Right cardiac atrium (tissue), 5 donors: ENCODE results near the gene ZSWIM1. TPM values are rescaled to one million over a fixed set of nuclear protein-coding genes. Genes with fewer than 3 reads are reported as not detected.
"Not testable (repeated sequence)": the region's sequence is repeated elsewhere in the genome, so short reads cannot be mapped to it uniquely, and the experiment has no call there.

ENCODE experiments used
- ATAC-seq, 2 donors: fragments of 200-7000 bp; cut with Tn5 transposase; one replicate each; pipeline versions ENCODE4 v1.8.0 to v1.9.1; 2020; ENCODE audit warnings: moderate library complexity in 2 of 2, mild to moderate bottlenecking in 1 of 2
- DNase-seq, 3 donors: peaks; one replicate each; pipeline ENCODE4 v3.0.0-alpha.2; 2020
- H3K27ac ChIP-seq: one replicate; pipeline ENCODE4 v1.5.1; 2013; ENCODE audit warnings: mild to moderate bottlenecking, low read length, control low read depth, moderate library complexity
- H3K27me3 ChIP-seq: one replicate; pipeline ENCODE4 v1.6.1; 2013; ENCODE audit not compliant: control insufficient read depth, insufficient read depth
- H3K4me1 ChIP-seq: one replicate; pipeline ENCODE4 v1.6.1; 2013; ENCODE audit warnings: low read length; ENCODE audit not compliant: control insufficient read depth, insufficient read depth
- H3K4me3 ChIP-seq: one replicate; pipeline ENCODE4 v1.5.1; 2013; ENCODE audit warnings: low read length, control low read depth
- H3K9me3 ChIP-seq: one replicate; pipeline ENCODE4 v1.6.1; 2013; ENCODE audit warnings: low read length; ENCODE audit not compliant: control insufficient read depth
- WGBS: extraction: QIAGEN DNeasy Blood & Tissue Kit; methylation state at CpG from one replicate; pipeline ENCODE4 v1.1.7; 2013; 5-methylcytosine and 5-hydroxymethylcytosine counted together
- intact Hi-C, 4 donors: fragments of 100-400 bp; cut with DNase I; formaldehyde crosslinking; loops; one replicate each; pipeline versions ENCODE4 v1.11.0 to v1.14.0; 2022 to 2023
- polyA plus RNA-seq: library from polyadenylated mRNA; stranded (reverse); fragments of 200-250 nt; gene quantifications from one replicate; pipeline ENCODE4 v1.2.3, GENCODE V29; 2013
- total RNA-seq, 4 donors: library from RNA; stranded (reverse); fragmentation: NEBNext Ultra II Directional; extraction: Animal tissue kit (Norgen Biotek cat#: 25700); gene quantifications; one replicate each; pipeline ENCODE4 v1.2.1, GENCODE V29; 2021
- donor health status: healthy with polysubstance abuse.
- donor health status: DM: no; HTN: yes; CAD: no.
- donor health status: DM: no; HTN: no; CAD: no.
- donor health status: DM: no; HTN: yes; CAD: no; lungs with severe emphysema.
- donor health status: DM: yes; HTN: yes; CAD: no.

The ZSWIM1 gene
- total and polyA plus RNA-seq, 5 donors = 5.5 to 13.5 (median 10.9) TPM

GRCh38 chr20:45921337-45922189 lies 40.5 kb downstream of the ZSWIM1 start:
- ATAC-seq (no peak), DNase-seq (peak in 1 of 3 donors; percentile 46)
- H3K4me3 ChIP-seq = no peak overlapping the region
- H3K27ac ChIP-seq = no peak overlapping the region
- H3K9me3 ChIP-seq = no peaks in the 10 kb centered on the region
- H3K27me3 ChIP-seq = no peaks in the 10 kb centered on the region
- 85% methylated on average over 11 of the region's 11 CpGs for WGBS
- H3K4me1 ChIP-seq = no peaks in the 10 kb centered on the region
- intact Hi-C loops = no loop called here

- WGBS = 39% methylated on average over 21 of the region's 21 CpGs
- no peaks in the 10 kb centered on the region for H3K4me1 ChIP-seq
- no peak overlapping the region for H3K4me3 ChIP-seq
- intact Hi-C loops = no loop called here
- DNase-seq (peak in 1 of 3 donors; percentile 56), ATAC-seq (peak; percentile 51)
- H3K27me3 ChIP-seq = no peaks in the 10 kb centered on the region
- H3K27ac ChIP-seq = peak overlapping the region; percentile 86
- no peaks in the 10 kb centered on the region for H3K9me3 ChIP-seq
Observed at GRCh38 chr20:45924391-45925261, 43.6 kb downstream of the ZSWIM1 start.

GRCh38 chr20:45925821-45926506 lies 44.9 kb downstream of the ZSWIM1 start:
- Histone ChIP-seq H3K27ac (no peak overlapping the region), H3K27me3 (no peaks in the 10 kb centered on the region), H3K4me3 (no peak overlapping the region), H3K9me3 (no peaks in the 10 kb centered on the region), H3K4me1 (no peaks in the 10 kb centered on the region)
- ATAC-seq = no peak
- whole genome bisulfite sequencing = 62% methylated on average over 9 of the region's 9 CpGs
- no peak for DNase-seq
- intact Hi-C loops = no loop called here

- no peak for ATAC-seq
- no peak overlapping the region for H3K4me3 ChIP-seq
- intact Hi-C loops = no loop called here
- no peaks in the 10 kb centered on the region for H3K9me3 ChIP-seq
- WGBS = 81% methylated on average over 2 of the region's 2 CpGs
- no peak overlapping the region for H3K27ac ChIP-seq
- H3K27me3 ChIP-seq = no peaks in the 10 kb centered on the region
- DNase-seq = peak in 1 of 3 donors; percentile 39
- H3K4me1 ChIP-seq = no peaks in the 10 kb centered on the region
Observed at GRCh38 chr20:45926731-45927070, 45.7 kb downstream of the ZSWIM1 start.

- intact Hi-C loops = no loop called here
- no peaks in the 10 kb centered on the region for H3K9me3 ChIP-seq
- ATAC-seq = no peak
- no peak for DNase-seq
- WGBS = 82% methylated on average over 14 of the region's 14 CpGs
- no peaks in the 10 kb centered on the region for H3K4me1 ChIP-seq
- H3K27me3 ChIP-seq = no peaks in the 10 kb centered on the region
- H3K27ac ChIP-seq = no peak overlapping the region
- H3K4me3 ChIP-seq = no peak overlapping the region
Observed at GRCh38 chr20:45927071-45927878, 46.2 kb downstream of the ZSWIM1 start.

GRCh38 chr20:45931680-45932079 lies 50.7 kb downstream of the ZSWIM1 start:
- H3K27me3 ChIP-seq, DNase-seq, H3K4me1 ChIP-seq, H3K9me3 ChIP-seq, ATAC-seq, H3K4me3 ChIP-seq, H3K27ac ChIP-seq: not testable (repeated sequence)
- intact Hi-C loops = loop anchor here in 1 of 4 donors (10.0 kb wide), 1 partner anchor 97 kb away; the partner anchor contains the start of gene SNX21
- WGBS = 94% methylated on average over 17 of the region's 17 CpGs

- Histone ChIP-seq H3K4me1 (peaks cover 6% of the 10 kb centered on the region), H3K27ac (peak overlapping the region; percentile 80), H3K9me3 (no peaks in the 10 kb centered on the region), H3K27me3 (no peaks in the 10 kb centered on the region), H3K4me3 (peak overlapping the region; percentile 89)
- intact Hi-C loops = loop anchor here in 2 of 4 donors (2.0 to 10.0 kb wide), 2 partner anchors 43 to 99 kb away; partner anchors contain the start of genes CTSA (in 1 of the 2), NEURL2 (in 1 of the 2) and SNX21 (in 1 of the 2)
- peak; percentile 55 to 65 for ATAC-seq
- DNase-seq = peak; percentile 73 to 88 (median 88)
- 21% methylated on average over 22 of the region's 22 CpGs for WGBS
Observed at GRCh38 chr20:45933266-45934045, 52.4 kb downstream of the ZSWIM1 start.

GRCh38 chr20:45934046-45934585 lies 53.1 kb downstream of the ZSWIM1 start:
- intact Hi-C loops = loop anchor here in 2 of 4 donors (2.0 to 10.0 kb wide), 2 partner anchors 43 to 99 kb away; partner anchors contain the start of genes CTSA (in 1 of the 2), NEURL2 (in 1 of the 2) and SNX21 (in 1 of the 2)
- Histone ChIP-seq H3K27ac (peak overlapping the region; percentile 80), H3K27me3 (no peaks in the 10 kb centered on the region), H3K9me3 (no peaks in the 10 kb centered on the region), H3K4me3 (peak overlapping the region; percentile 89), H3K4me1 (peaks cover 6% of the 10 kb centered on the region)
- DNase-seq = peak; percentile 82 to 93 (median 91)
- under 1% methylated on average over 34 of the region's 34 CpGs for WGBS
- peak; percentile 58 to 63 for ATAC-seq
